DMS153 treated with DMSO at 0.1 percent for 48 hours (cell line): ENCODE measurements around the gene TRUB2.

ENCODE experiments used
- DNase-seq: peaks from one replicate; lab custom pipeline; 2025; ENCODE audit not compliant: unreplicated experiment; lab: John Stamatoyannopoulos, UW

The TRUB2 gene

DNA sequence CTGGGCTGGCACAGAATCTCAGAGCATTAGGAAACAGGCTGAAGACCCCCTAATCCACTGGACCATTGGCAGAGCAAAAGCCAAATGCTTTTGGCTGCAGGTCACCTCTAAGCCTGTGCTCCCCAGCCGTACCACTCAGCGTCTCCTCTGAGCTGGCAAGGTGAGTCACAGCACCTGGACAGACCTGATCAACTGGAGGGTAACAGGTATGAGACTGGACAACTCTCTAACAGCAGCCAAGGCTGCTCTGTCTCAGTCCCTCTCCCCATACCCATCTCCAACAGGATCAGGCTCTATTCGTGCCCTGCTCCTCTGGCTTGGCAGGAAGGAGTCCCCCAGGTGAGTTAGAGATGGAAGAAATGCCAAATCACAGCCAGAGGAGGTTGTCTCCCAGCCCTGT lies 51.1 kb downstream of the TRUB2 start:
- DNase-seq: no peak

DNA sequence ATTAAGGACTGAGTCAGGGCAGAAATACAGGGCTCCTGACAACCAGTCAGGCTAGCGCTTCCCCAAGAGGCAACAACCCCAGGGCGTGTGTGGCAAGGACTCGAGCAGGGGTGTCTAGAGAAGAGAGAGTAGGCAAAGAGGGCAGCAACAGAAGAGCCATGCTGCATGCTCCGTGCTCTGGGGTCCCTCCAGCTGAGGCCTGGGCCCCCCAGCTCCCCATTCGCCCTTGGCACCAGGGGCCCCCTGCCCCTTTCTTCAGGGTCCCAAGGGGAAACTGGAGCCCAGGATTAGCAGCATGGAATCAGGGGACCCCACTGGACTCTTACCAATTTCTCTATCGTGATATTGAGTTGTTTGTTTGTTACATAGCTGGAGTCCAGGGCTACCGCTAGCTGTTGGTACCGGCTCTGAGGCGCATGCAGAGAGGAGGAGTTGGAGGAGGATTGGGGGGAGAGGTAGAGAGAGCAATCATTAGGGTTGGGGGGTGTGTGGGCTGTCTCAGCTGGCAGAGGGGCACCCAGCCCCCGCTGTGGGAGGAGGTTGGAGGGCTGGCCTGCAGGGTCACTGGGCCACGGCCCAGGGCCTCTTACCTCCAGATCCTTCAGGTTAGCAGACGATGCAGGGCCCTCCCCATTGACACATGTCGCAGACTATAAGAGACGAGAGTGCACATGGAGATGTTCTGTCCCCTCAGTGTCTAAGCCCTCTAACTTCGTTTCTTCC lies 55.2 kb downstream of the TRUB2 start:
- DNase-seq: no peak

DNA sequence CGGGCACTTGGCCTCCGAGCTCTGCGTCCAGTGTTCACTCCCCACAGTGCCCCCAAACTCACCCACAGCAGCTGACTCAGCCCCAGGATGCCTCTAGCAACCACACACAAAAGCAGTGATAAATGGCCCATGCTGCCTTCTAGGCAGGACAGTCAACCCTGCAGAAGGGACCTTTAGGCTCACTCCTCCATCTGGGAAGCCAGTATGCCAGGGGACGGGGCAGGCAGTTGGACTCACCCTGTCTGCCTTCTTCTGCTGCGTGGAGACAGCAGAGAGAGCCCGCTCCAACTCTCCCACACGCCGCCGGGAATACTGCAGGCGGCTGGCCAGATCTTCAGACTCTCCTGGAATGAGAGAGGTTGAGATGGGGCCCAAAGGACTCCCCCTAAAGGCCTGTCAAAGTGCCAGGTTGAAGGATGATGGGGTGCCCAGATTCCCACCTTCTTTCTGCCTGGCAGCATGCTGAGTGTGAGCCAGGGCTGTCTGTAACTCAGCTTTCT lies 56.8 kb downstream of the TRUB2 start:
- no peak for DNase-seq

DNA sequence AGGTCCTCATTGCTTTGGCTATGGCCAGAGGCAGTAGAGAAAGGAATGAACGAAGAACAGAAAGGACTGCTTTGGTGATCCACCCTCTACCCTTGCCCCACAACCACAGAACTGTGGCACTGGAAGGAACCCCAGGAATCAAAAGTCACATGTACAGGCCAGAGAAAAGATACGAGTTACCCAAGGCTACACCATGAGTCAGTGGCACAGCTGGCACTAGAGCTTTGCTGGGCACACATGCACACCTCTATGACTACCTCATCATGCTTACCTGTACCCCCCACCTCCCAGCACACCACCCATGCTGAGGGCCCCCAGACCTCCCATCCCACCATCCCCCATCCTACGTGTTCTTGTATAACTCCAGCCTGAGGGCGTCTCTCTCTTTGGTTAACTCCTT lies 59.6 kb downstream of the TRUB2 start:
- DNase-seq: no peak

DNA sequence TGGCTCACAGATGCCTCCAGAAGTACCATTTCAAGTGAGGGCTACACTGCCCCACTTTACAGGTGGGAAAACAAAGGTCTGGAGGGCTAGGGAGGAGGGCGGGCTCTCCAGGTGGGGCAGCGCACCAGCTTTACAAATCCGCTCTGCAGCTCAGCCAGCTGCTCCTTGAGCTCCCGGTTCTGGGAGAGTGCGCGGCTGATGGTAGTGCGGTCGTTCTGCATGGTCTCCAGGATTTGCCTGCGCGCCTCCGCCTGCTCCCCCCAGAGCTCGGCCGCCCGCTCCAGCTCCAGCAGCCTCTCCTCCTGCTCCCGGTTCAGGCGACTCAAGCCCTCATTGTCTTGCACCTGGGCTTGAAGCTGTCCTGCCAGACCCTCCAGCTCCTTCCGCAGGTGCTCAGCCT lies 61.9 kb downstream of the TRUB2 start:
- no peak for DNase-seq

DNA sequence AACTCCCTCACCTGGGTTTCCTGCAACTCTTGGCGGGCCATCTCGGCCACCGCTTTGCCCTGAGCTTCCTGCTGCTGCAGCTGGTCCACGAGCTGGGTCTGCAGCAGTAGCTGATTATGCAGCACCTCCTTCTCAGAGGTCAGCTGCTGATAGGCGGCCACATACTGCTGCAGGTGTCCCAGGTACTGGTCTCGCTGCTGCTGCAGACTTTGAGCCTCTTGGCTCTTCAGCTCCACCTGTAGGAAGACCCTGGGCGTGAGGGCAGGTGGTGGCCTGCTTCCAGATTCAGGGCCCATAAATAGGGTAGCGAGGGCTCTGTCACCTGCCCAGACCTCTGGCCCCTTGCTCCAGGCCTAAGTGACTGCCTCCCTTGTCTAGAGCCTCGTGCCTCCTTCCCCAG lies 63.1 kb downstream of the TRUB2 start:
- DNase-seq: no peak

DNA sequence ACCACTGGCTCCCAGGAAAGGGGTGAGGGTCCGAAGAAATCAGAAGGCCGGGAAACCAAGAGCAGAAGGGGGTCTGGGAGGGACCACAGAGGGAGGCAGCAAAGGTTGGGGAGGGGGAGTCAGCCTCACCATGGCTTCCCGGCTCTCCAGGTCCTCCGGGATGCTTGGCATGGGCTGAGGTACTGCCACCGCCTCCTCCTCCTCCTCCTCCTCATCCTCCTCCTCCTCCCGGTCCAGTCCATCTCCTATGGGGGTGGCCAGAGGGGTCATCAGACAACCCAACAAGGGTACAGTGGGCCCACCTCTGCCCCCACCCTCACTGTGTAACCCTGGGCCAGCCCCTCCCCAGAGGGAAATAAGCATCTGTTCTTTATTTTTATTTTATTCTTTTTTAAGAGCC lies 63.9 kb downstream of the TRUB2 start:
- DNase-seq: no peak

DNA sequence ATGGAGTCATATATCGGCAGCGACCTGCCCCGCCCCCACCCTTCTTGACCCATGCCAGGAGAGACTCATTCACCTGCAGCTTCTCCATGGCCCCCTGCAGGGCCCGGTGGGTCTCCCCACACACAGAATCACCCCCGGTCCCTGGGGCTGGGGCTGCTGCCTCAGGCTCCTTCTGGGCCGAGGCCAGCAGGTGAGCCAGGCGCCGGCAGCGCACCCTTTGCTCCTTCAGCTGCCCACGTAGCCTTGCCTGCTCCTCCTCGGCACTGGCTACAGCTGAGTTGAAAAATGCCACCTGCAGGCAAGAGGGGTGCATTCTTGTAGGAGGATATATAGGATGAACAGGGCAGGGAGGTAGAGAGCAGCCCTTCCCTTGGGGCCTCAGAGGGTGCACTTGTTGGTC lies 64.3 kb downstream of the TRUB2 start:
- DNase-seq: no peak

DNA sequence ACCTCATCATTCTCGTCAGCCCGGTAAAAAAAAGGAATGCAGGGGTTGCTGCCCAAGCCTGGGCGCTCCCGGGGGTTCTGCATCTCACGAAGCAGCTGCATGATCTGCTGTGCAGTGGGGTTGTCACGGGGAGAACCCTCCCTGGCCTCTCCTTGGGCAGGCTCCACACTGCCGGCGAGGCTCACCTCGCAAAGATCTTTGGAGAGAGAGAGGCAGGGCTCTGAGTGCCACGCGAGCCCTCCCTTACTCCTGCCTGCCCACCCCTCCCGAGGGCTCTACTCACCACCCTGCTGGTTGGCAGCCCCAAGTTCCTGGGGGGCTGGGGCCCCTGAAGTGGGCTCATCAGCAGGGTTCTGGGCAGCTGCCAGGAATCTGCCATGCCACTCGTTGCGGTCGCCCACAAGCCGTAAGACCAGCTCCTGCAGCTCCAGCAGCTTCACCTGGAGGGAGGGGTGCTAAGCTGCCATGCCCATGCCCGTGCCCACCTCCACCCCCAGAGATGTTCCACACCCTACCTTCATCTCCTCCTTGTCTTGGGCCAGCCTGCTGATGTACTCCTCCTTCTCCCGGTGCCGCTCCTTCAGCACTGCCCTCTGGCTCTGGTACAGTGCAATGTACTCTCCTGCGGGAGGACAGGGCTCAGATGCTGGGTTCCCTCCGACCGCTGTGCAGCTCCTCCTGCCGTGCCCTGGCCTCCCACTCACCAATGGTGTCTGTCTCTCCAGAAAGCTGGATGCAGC lies 65.0 kb downstream of the TRUB2 start:
- DNase-seq: no peak
